SK-N-SH (cell line): ENCODE results near the gene ATP2B3. TPM values are rescaled to one million over a fixed set of nuclear protein-coding genes. Genes with fewer than 3 reads are reported as not detected.

Experiments used
- CTCF ChIA-PET: fragments of 300-600, 350-600 bp; formaldehyde crosslinking; extraction: SDS; loops from one replicate; lab custom pipeline; 2021; lab: Yijun Ruan, JAX
- POLR2A ChIA-PET: fragments of 350-600 bp; sonication (Branson Sonifier 250); formaldehyde crosslinking; extraction: SDS; loops from one replicate; lab custom pipeline; 2020; ENCODE audit warnings: antibody characterized with exemption, inconsistent platforms; lab: Yijun Ruan, JAX
- DNase-seq: peaks from one replicate; pipeline ENCODE4 v3.0.0; 2012
- H2AFZ ChIP-seq: fragments of 200-600 bp; sonication (generic); 2 replicates; pipeline ENCODE4 v1.8.1; 2016; ENCODE audit warnings: antibody characterized with exemption, mild to moderate bottlenecking, low read depth
- H3F3A ChIP-seq: fragments of 200-600 bp; sonication (generic); replicated peaks from 2 replicates; pipeline ENCODE3; 2016; ENCODE audit warnings: antibody characterized with exemption, mild to moderate bottlenecking; ENCODE audit not compliant: insufficient read depth
- H3K27ac ChIP-seq, 2 experiments: fragments of 200-500 bp in 1 of 2; fragments of 200-600 bp in 1 of 2; sonication (Bioruptor generic) in 1 of 2; sonication (generic), shearing (Covaris generic) in 1 of 2; 2 replicates each; pipeline versions ENCODE4 v1.5.1 to v1.6.1; 2014 to 2016; ENCODE audit warnings: low read depth in 2 of 2, inconsistent platforms in 1 of 2, low read length in 1 of 2, mild to moderate bottlenecking in 1 of 2, mixed read lengths in 1 of 2
- H3K27me3 ChIP-seq: fragments of 200-600 bp; sonication (generic), shearing (Covaris generic); 2 replicates; pipeline ENCODE4 v1.6.1; 2016; ENCODE audit warnings: mixed run types; ENCODE audit not compliant: insufficient read depth
- H3K36me3 ChIP-seq, 2 experiments: fragments of 200-500 bp in 1 of 2; fragments of 200-600 bp in 1 of 2; sonication (Bioruptor generic) in 1 of 2; sonication (generic) in 1 of 2; replicated peaks in 1 of 2; 2 replicates each; pipeline versions ENCODE3 to v1.5.1; 2014 to 2016; ENCODE audit warnings: low read length in 1 of 2, mild to moderate bottlenecking in 1 of 2; ENCODE audit not compliant: insufficient read depth in 2 of 2, control insufficient read depth in 1 of 2
- H3K4me1 ChIP-seq, 2 experiments: fragments of 200-500 bp in 1 of 2; fragments of 200-600 bp in 1 of 2; sonication (Bioruptor generic) in 1 of 2; sonication (generic), shearing (Covaris generic) in 1 of 2; 2 replicates each; pipeline versions ENCODE4 v1.5.1 to v1.6.1; 2014 to 2016; ENCODE audit warnings: low read depth in 1 of 2, low read length in 1 of 2, mixed run types in 1 of 2; ENCODE audit not compliant: insufficient read depth in 2 of 2, control insufficient read depth in 1 of 2
- H3K4me2 ChIP-seq: fragments of 200-600 bp; sonication (generic), shearing (Covaris generic); 2 replicates; pipeline ENCODE4 v1.6.1; 2017; ENCODE audit warnings: mixed run types
- H3K4me3 ChIP-seq, 2 experiments: fragments of 200-500 bp in 1 of 2; fragments of 200-600 bp in 1 of 2; sonication (Bioruptor generic) in 1 of 2; sonication (generic), shearing (Covaris generic) in 1 of 2; 2 replicates each; pipeline versions ENCODE4 v1.5.1 to v1.8.1; 2014 to 2016; ENCODE audit warnings: low read depth in 2 of 2, inconsistent platforms in 1 of 2, low read length in 1 of 2, mild to moderate bottlenecking in 1 of 2, mixed read lengths in 1 of 2, moderate library complexity in 1 of 2
- H3K79me2 ChIP-seq: fragments of 200-600 bp; sonication (generic); 2 replicates; pipeline ENCODE4 v1.8.1; 2017; ENCODE audit warnings: mild to moderate bottlenecking; ENCODE audit not compliant: insufficient read depth
- H3K9ac ChIP-seq: fragments of 200-600 bp; sonication (generic); 2 replicates; pipeline ENCODE4 v1.6.1; 2017; ENCODE audit warnings: mixed run types
- H3K9me2 ChIP-seq: fragments of 200-600 bp; sonication (generic); 2 replicates; pipeline ENCODE4 v1.6.1; 2017; ENCODE audit warnings: mixed run types
- H3K9me3 ChIP-seq: fragments of 200-600 bp; sonication (generic); 2 replicates; pipeline ENCODE4 v1.6.1; 2017; ENCODE audit warnings: mixed run types, mild to moderate bottlenecking, moderate library complexity
- H4K20me1 ChIP-seq: fragments of 200-600 bp; sonication (generic); 2 replicates; pipeline ENCODE4 v1.6.1; 2017; ENCODE audit warnings: mild to moderate bottlenecking, mixed run types; ENCODE audit not compliant: insufficient read depth
- CHD2 ChIP-seq: fragments of 150-350 bp; IDR thresholded peaks from 2 replicates; pipeline ENCODE4 v1.6.1; 2018; ENCODE audit warnings: low read length; ENCODE audit not compliant: partially characterized antibody
- CTCF ChIP-seq: fragments of 200-600 bp; sonication (generic); IDR thresholded peaks from 2 replicates; pipeline ENCODE4 v1.6.1; 2017; ENCODE audit warnings: antibody characterized with exemption, mild to moderate bottlenecking, moderate library complexity
- ELF1 ChIP-seq: IDR thresholded peaks from 2 replicates; pipeline ENCODE4 v1.4.0; 2012
- FOSL2 ChIP-seq: IDR thresholded peaks from 2 replicates; pipeline ENCODE4 v1.4.0; 2012; ENCODE audit warnings: low read depth, mild to moderate bottlenecking, moderate library complexity, borderline replicate concordance
- FOXJ3 ChIP-seq: sonication (generic); formaldehyde crosslinking; IDR thresholded peaks from 2 replicates; pipeline ENCODE4 v1.5.1; 2020; ENCODE audit warnings: mild to moderate bottlenecking, missing genetic modification reagents
- GATA2 ChIP-seq: sonication (generic); formaldehyde crosslinking; IDR thresholded peaks from 2 replicates; pipeline ENCODE4 v1.5.0; 2020; ENCODE audit warnings: mild to moderate bottlenecking, missing genetic modification reagents
- MXI1 ChIP-seq: IDR thresholded peaks from 2 replicates; pipeline ENCODE4 v1.6.1; 2012; ENCODE audit warnings: mild to moderate bottlenecking, low read depth, low read length, improper control_type of control experiment
- NFIC ChIP-seq: IDR thresholded peaks from 2 replicates; pipeline ENCODE4 v1.4.0; 2012; ENCODE audit warnings: borderline replicate concordance
- REST ChIP-seq: IDR thresholded peaks from 2 replicates; pipeline ENCODE4 v1.6.1; 2012; ENCODE audit warnings: mild to moderate bottlenecking, low read depth, low read length, moderate library complexity
- RFX5 ChIP-seq: IDR thresholded peaks from 2 replicates; pipeline ENCODE4 v1.6.1; 2012; ENCODE audit warnings: mild to moderate bottlenecking, improper control_type of control experiment, low read length
- RXRA ChIP-seq: IDR thresholded peaks from 2 replicates; pipeline ENCODE4 v1.4.0; 2012; ENCODE audit warnings: low read depth, mild to moderate bottlenecking, borderline replicate concordance
- SIN3A ChIP-seq: IDR thresholded peaks from 2 replicates; pipeline ENCODE4 v1.6.1; 2012; ENCODE audit warnings: low read depth, mild to moderate bottlenecking, low read length, moderate library complexity, borderline replicate concordance
- TCF12 ChIP-seq: IDR thresholded peaks from 2 replicates; pipeline ENCODE4 v1.4.0; 2012
- TEAD4 ChIP-seq: IDR thresholded peaks from 2 replicates; pipeline ENCODE4 v1.4.0; 2012; ENCODE audit warnings: mild to moderate bottlenecking, borderline replicate concordance; ENCODE audit not compliant: insufficient read depth
- USF2 ChIP-seq: fragments of 150-350 bp; IDR thresholded peaks from 2 replicates; pipeline ENCODE4 v1.6.1; 2017; ENCODE audit warnings: antibody characterized with exemption, low read length, low read depth, borderline replicate concordance
- WGBS: methylation state at CpG from one replicate; pipeline ENCODE4 v1.1.6; 2017; ENCODE audit warnings: low lambda C conversion rate; 5-methylcytosine and 5-hydroxymethylcytosine counted together
- polyA plus RNA-seq, 3 experiments: library from polyadenylated mRNA; depleted of rRNA; stranded (reverse); fragments of >200 nt; gene quantifications; 2 replicates each; pipeline ENCODE4 v1.2.3, GENCODE V29; 2012

ATP2B3 gene
- polyA plus RNA-seq, 1 of the 3 experiments (the other 2 are of a cell fraction): 0.16 TPM

- no peak for DNase-seq
- Histone ChIP-seq H3K4me1 (no peaks in the 10 kb centered on the region), H3K27me3 (peaks cover 62% of the 10 kb centered on the region), H3K79me2 (no peaks in the 10 kb centered on the region), H3K4me3 (no peak overlapping the region), H3F3A (no peaks in the 10 kb centered on the region), H3K36me3 (no peaks in the 10 kb centered on the region), H3K9me2 (no peaks in the 10 kb centered on the region), H3K27ac (no peak overlapping the region), H2AFZ (no peak overlapping the region), H3K4me2 (no peak overlapping the region), H4K20me1 (no peaks in the 10 kb centered on the region), H3K9ac (no peak overlapping the region), H3K9me3 (no peaks in the 10 kb centered on the region)
- 37% methylated on average over 5 of the region's 5 CpGs for WGBS
- ChIA-PET CTCF (no interaction called here), POLR2A (no interaction called here)
- TF ChIP-seq FOXJ3 (CRISPR knock-in tag) (no peak), CTCF (no peak), SIN3A (no peak), USF2 (no peak), CHD2 (no peak), GATA2 (CRISPR knock-in tag) (no peak), NFIC (no peak), TCF12 (no peak)
Measured at GRCh38 chrX:153620576-153620975, 103.1 kb downstream of the ATP2B3 start.

- peaks cover 58% of the 10 kb centered on the region for H3K27me3 ChIP-seq
- TF ChIP-seq RFX5 (no peak), ELF1 (no peak), FOSL2 (no peak), SIN3A (no peak), MXI1 (no peak), TEAD4 (no peak), REST (no peak), RXRA (no peak)
- H3K4me2 ChIP-seq: no peak overlapping the region
- no peak for DNase-seq
- ChIA-PET POLR2A (no interaction called here), CTCF (interaction anchor here (1.4 to 2.3 kb wide), 3 partner anchors 11 to 14 kb away, joined by 5 to 8 read pairs (median 5); no protein-coding TSS in a partner anchor)
- H2AFZ ChIP-seq: no peak overlapping the region
- no peaks in the 10 kb centered on the region for H4K20me1 ChIP-seq
- no peaks in the 10 kb centered on the region for H3K4me1 ChIP-seq
- H3K79me2 ChIP-seq: no peaks in the 10 kb centered on the region
- H3K9me2 ChIP-seq: no peaks in the 10 kb centered on the region
- no peaks in the 10 kb centered on the region for H3F3A ChIP-seq
- H3K9me3 ChIP-seq: no peaks in the 10 kb centered on the region
- H3K9ac ChIP-seq: no peak overlapping the region
- no peak overlapping the region for H3K27ac ChIP-seq
- whole genome bisulfite sequencing: 44% methylated on average over 27 of the region's 27 CpGs
- no peaks in the 10 kb centered on the region for H3K36me3 ChIP-seq
- H3K4me3 ChIP-seq: no peak overlapping the region
Measured at GRCh38 chrX:153621949-153622598, 104.6 kb downstream of the ATP2B3 start.
